GM23338 (cell line): ENCODE results near the gene PKNOX2. TPM values are rescaled to one million over a fixed set of nuclear protein-coding genes. Genes with fewer than 3 reads are reported as not detected.
A peak's percentile ranks its signal among the peaks of the same experiment; 100 is the strongest.

Source experiments
- ATAC-seq: fragments of 200-7000 bp; cut with Tn5 transposase; 3 replicates; pipeline ENCODE4 v1.9.1; 2020
- DNase-seq: peaks from one replicate; pipeline ENCODE4 v3.0.0-alpha.2; 2015; ENCODE audit warnings: low spot score
- H2AFZ ChIP-seq: fragments of 200-600 bp; sonication (generic); 2 replicates; pipeline ENCODE4 v1.8.0; 2016; ENCODE audit warnings: antibody characterized with exemption, mild to moderate bottlenecking, moderate library complexity
- H3F3A ChIP-seq: fragments of 200-600 bp; sonication (generic); replicated peaks from 2 replicates; pipeline ENCODE4 v1.8.0; 2017; ENCODE audit warnings: antibody characterized with exemption, mixed run types, low read depth
- H3K27ac ChIP-seq: fragments of 200-600 bp; sonication (generic); 2 replicates; pipeline ENCODE4 v1.6.1; 2016; ENCODE audit warnings: low read depth
- H3K27me3 ChIP-seq: fragments of 200-600 bp; sonication (generic); 2 replicates; pipeline ENCODE4 v1.8.0; 2016; ENCODE audit warnings: mild to moderate bottlenecking, mixed run types, moderate library complexity; ENCODE audit not compliant: insufficient read depth
- H3K36me3 ChIP-seq: fragments of 200-600 bp; sonication (generic); 2 replicates; pipeline ENCODE4 v1.8.0; 2016; ENCODE audit warnings: mild to moderate bottlenecking; ENCODE audit not compliant: insufficient read depth
- H3K4me1 ChIP-seq: fragments of 200-600 bp; sonication (generic); 2 replicates; pipeline ENCODE4 v1.8.0; 2016; ENCODE audit warnings: mild to moderate bottlenecking, moderate library complexity; ENCODE audit not compliant: insufficient read depth
- H3K4me2 ChIP-seq: fragments of 200-600 bp; sonication (generic); 2 replicates; pipeline ENCODE4 v1.7.1; 2017; ENCODE audit warnings: mixed run types
- H3K4me3 ChIP-seq: fragments of 200-600 bp; sonication (generic); 2 replicates; pipeline ENCODE4 v1.6.1; 2016; ENCODE audit warnings: mixed run types
- H3K79me2 ChIP-seq: fragments of 200-600 bp; sonication (generic); replicated peaks from 2 replicates; pipeline ENCODE4 v1.8.0; 2017; ENCODE audit warnings: mild to moderate bottlenecking; ENCODE audit not compliant: insufficient read depth
- H3K9me2 ChIP-seq: fragments of 200-600 bp; sonication (generic); 2 replicates; pipeline ENCODE4 v1.8.0; 2017; ENCODE audit not compliant: insufficient read depth
- H4K20me1 ChIP-seq: fragments of 200-600 bp; sonication (generic); replicated peaks from 2 replicates; pipeline ENCODE4 v1.8.0; 2017; ENCODE audit warnings: mild to moderate bottlenecking; ENCODE audit not compliant: insufficient read depth
- H3K27ac Mint-ChIP-seq: 2 replicates; pipeline ENCODE4 v1.8.0; 2020; ENCODE audit warnings: inconsistent platforms, mild to moderate bottlenecking, moderate library complexity, mixed read lengths
- H3K27me3 Mint-ChIP-seq: 3 replicates; pipeline ENCODE4 v1.8.0; 2022; ENCODE audit warnings: low read depth, mild to moderate bottlenecking, moderate library complexity, mixed read lengths, inconsistent platforms; ENCODE audit not compliant: insufficient read depth, poor library complexity
- H3K36me3 Mint-ChIP-seq: 3 replicates; pipeline ENCODE4 v1.8.0; 2021; ENCODE audit warnings: low read depth, mild to moderate bottlenecking, inconsistent platforms, moderate library complexity, mixed read lengths
- H3K4me1 Mint-ChIP-seq: 3 replicates; pipeline ENCODE4 v1.8.0; 2020; ENCODE audit warnings: mild to moderate bottlenecking, inconsistent platforms, mixed read lengths
- H3K4me3 Mint-ChIP-seq: 3 replicates; pipeline ENCODE4 v1.8.0; 2021; ENCODE audit warnings: moderate library complexity, mild to moderate bottlenecking, inconsistent platforms, mixed read lengths
- H3K9me3 Mint-ChIP-seq: 3 replicates; pipeline ENCODE4 v1.8.0; 2020; ENCODE audit warnings: moderate library complexity, mild to moderate bottlenecking, inconsistent platforms, mixed read lengths
- CREB1 ChIP-seq: fragments of 250-450 bp; sonication (Bioruptor Pico); IDR thresholded peaks from 2 replicates; pipeline ENCODE4 v1.5.0; 2020; ENCODE audit warnings: low read depth, mild to moderate bottlenecking, moderate library complexity
- EZH2 ChIP-seq: fragments of 200-600 bp; sonication (generic); IDR thresholded peaks from one replicate; pipeline ENCODE4 v1.8.0; 2017; ENCODE audit warnings: antibody characterized with exemption, mild to moderate bottlenecking, low read depth; ENCODE audit not compliant: unreplicated experiment
- JUNB ChIP-seq: IDR thresholded peaks from one replicate; pipeline ENCODE4 v1.6.1; 2016; ENCODE audit warnings: antibody characterized with exemption; ENCODE audit not compliant: unreplicated experiment
- NANOG ChIP-seq: IDR thresholded peaks from 2 replicates; pipeline ENCODE4 v1.6.1; 2016; ENCODE audit warnings: antibody characterized with exemption, borderline replicate concordance
- POLR2AphosphoS5 ChIP-seq: IDR thresholded peaks from 2 replicates; pipeline ENCODE4 v1.6.1; 2016; ENCODE audit warnings: antibody characterized with exemption, low read depth
- ZNF114 ChIP-seq: fragments of 250-450 bp; sonication (Bioruptor Pico); IDR thresholded peaks from 2 replicates; pipeline ENCODE4 v1.5.0; 2020; ENCODE audit warnings: mild to moderate bottlenecking, moderate library complexity
- ZNF331 ChIP-seq: fragments of 250-450 bp; sonication (Bioruptor Pico); IDR thresholded peaks from 2 replicates; pipeline ENCODE4 v1.5.0; 2020; ENCODE audit warnings: low read depth, mild to moderate bottlenecking, moderate library complexity
- ZNF462 ChIP-seq: fragments of 250-450 bp; sonication (Bioruptor Pico); IDR thresholded peaks from 2 replicates; pipeline ENCODE4 v1.5.0; 2020; ENCODE audit warnings: mild to moderate bottlenecking, moderate library complexity
- polyA plus RNA-seq: library from polyadenylated mRNA; unstranded; fragments of >200 nt; fragmentation: Nextera tagmentation; extraction: Ambion mirVana; gene quantifications from 2 replicates; pipeline ENCODE4 v1.2.1, GENCODE V29; 2016
- total RNA-seq: library from RNA; depleted of rRNA; stranded (reverse); fragments of >200 nt; shearing (Covaris generic); gene quantifications from 2 replicates; pipeline ENCODE4 v1.2.3, GENCODE V29; 2014
- TF ChIP-seq, protein P1 (sequence below): IDR thresholded peaks from one replicate; pipeline ENCODE4 v1.6.1; 2018; ENCODE audit warnings: antibody characterized with exemption; ENCODE audit not compliant: unreplicated experiment
- TF ChIP-seq, protein P2 (sequence below), 2 experiments: fragments of 200-600 bp in 1 of 2; sonication (generic) in 1 of 2; conservative IDR thresholded peaks; 2 replicates each; pipeline versions ENCODE4 v1.5.1 to v1.6.1; 2016 to 2017; ENCODE audit warnings: antibody characterized with exemption in 2 of 2, low read depth in 2 of 2, mild to moderate bottlenecking in 2 of 2, moderate library complexity in 1 of 2

Gene PKNOX2
- total and polyA plus RNA-seq, 2 experiments from 2014 or later, result 0.42 to 0.83 TPM

DNA sequence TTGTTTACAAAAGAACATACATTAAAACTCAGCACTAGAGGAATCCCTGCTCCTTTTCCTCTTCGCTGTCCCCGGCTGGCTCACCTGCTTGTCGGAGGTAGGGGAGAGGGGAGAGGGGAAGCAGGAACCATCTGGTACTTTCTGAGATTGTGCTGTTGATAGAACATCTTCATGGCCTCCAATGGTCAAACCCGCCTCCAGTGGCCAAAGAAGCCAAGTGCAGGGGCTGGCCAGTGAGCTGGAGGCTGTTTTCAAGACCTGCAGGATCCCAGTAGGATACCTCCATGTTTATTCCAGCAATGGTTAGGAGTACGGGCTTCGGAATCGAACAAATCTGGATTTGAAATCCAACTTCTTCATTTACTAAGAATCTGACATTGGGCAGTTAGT lies 92.6 kb downstream of the PKNOX2 start:
- Mint-ChIP-seq H3K4me1 (peaks cover 37% of the 10 kb centered on the region), H3K36me3 (no peaks in the 10 kb centered on the region), H3K27me3 (peaks cover 18% of the 10 kb centered on the region), H3K4me3 (no peak overlapping the region), H3K27ac (no peak overlapping the region), H3K9me3 (no peaks in the 10 kb centered on the region)
- no peaks in the 10 kb centered on the region; the same call in 1 of the 2 replicates for H3K9me2 ChIP-seq
- H3K27ac ChIP-seq, result no peak overlapping the region
- ATAC-seq (peak; percentile 83), DNase-seq (peak; percentile 78)
- H3K4me1 ChIP-seq, result peaks cover 10% of the 10 kb centered on the region; the same call in 1 of the 2 replicates
- H3K4me2 ChIP-seq, result no peak overlapping the region
- H3K36me3 ChIP-seq, result no peaks in the 10 kb centered on the region
- no peaks in the 10 kb centered on the region for H3K79me2 ChIP-seq
- no peaks in the 10 kb centered on the region for H3F3A ChIP-seq
- H3K27me3 ChIP-seq, result peaks cover 16% of the 10 kb centered on the region
- no peaks in the 10 kb centered on the region for H4K20me1 ChIP-seq
- H2AFZ ChIP-seq, result no peak overlapping the region
- H3K4me3 ChIP-seq, result no peak overlapping the region
- TF ChIP-seq, protein P1, sequence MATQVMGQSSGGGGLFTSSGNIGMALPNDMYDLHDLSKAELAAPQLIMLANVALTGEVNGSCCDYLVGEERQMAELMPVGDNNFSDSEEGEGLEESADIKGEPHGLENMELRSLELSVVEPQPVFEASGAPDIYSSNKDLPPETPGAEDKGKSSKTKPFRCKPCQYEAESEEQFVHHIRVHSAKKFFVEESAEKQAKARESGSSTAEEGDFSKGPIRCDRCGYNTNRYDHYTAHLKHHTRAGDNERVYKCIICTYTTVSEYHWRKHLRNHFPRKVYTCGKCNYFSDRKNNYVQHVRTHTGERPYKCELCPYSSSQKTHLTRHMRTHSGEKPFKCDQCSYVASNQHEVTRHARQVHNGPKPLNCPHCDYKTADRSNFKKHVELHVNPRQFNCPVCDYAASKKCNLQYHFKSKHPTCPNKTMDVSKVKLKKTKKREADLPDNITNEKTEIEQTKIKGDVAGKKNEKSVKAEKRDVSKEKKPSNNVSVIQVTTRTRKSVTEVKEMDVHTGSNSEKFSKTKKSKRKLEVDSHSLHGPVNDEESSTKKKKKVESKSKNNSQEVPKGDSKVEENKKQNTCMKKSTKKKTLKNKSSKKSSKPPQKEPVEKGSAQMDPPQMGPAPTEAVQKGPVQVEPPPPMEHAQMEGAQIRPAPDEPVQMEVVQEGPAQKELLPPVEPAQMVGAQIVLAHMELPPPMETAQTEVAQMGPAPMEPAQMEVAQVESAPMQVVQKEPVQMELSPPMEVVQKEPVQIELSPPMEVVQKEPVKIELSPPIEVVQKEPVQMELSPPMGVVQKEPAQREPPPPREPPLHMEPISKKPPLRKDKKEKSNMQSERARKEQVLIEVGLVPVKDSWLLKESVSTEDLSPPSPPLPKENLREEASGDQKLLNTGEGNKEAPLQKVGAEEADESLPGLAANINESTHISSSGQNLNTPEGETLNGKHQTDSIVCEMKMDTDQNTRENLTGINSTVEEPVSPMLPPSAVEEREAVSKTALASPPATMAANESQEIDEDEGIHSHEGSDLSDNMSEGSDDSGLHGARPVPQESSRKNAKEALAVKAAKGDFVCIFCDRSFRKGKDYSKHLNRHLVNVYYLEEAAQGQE, result no peak
- no peak for TF ChIP-seq POLR2AphosphoS5
- no peak for TF ChIP-seq NANOG
- no peak for TF ChIP-seq ZNF331 (CRISPR knock-in tag)
- no peak for TF ChIP-seq JUNB
- no peak for TF ChIP-seq EZH2
- TF ChIP-seq ZNF462 (CRISPR knock-in tag), result peak; percentile 78
- TF ChIP-seq, protein P2, sequence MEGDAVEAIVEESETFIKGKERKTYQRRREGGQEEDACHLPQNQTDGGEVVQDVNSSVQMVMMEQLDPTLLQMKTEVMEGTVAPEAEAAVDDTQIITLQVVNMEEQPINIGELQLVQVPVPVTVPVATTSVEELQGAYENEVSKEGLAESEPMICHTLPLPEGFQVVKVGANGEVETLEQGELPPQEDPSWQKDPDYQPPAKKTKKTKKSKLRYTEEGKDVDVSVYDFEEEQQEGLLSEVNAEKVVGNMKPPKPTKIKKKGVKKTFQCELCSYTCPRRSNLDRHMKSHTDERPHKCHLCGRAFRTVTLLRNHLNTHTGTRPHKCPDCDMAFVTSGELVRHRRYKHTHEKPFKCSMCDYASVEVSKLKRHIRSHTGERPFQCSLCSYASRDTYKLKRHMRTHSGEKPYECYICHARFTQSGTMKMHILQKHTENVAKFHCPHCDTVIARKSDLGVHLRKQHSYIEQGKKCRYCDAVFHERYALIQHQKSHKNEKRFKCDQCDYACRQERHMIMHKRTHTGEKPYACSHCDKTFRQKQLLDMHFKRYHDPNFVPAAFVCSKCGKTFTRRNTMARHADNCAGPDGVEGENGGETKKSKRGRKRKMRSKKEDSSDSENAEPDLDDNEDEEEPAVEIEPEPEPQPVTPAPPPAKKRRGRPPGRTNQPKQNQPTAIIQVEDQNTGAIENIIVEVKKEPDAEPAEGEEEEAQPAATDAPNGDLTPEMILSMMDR (conservative IDR thresholded peaks at IDR 0.05; ENCODE audit: low read depth in 2 of 2), result peak; percentile 53 to 61
- TF ChIP-seq ZNF114 (CRISPR knock-in tag), result no peak
- TF ChIP-seq CREB1 (CRISPR knock-in tag), result no peak
